Activated T-cell treated with anti-CD3 and anti-CD28 coated beads, Interleukin-2, amount 50 U/mL, for 4 hours (primary cell): Measurements from ENCODE around the gene NFYC. TPM values are rescaled to one million over a fixed set of nuclear protein-coding genes. Genes with fewer than 3 reads are reported as not detected.

Experiments used
- ATAC-seq, 2 donors: fragments of 200-7000 bp; cut with Tn5 transposase; one replicate each; pipeline ENCODE4 v1.10.0; 2021
- DNase-seq: peaks from one replicate; pipeline ENCODE4 v3.0.0-alpha.2; 2020
- H3K27me3 Mint-ChIP-seq: one replicate; pipeline ENCODE4 v1.8.0; 2021; ENCODE audit warnings: low read depth, mixed read lengths
- H3K36me3 Mint-ChIP-seq: one replicate; pipeline ENCODE4 v1.8.0; 2022; ENCODE audit warnings: mixed read lengths; ENCODE audit not compliant: insufficient read depth
- H3K4me1 Mint-ChIP-seq: one replicate; pipeline ENCODE4 v1.8.0; 2021; ENCODE audit warnings: low read depth, mixed read lengths
- H3K4me3 Mint-ChIP-seq: one replicate; pipeline ENCODE4 v1.8.0; 2021; ENCODE audit warnings: mild to moderate bottlenecking, moderate library complexity, mixed read lengths
- H3K9me3 Mint-ChIP-seq: one replicate; pipeline ENCODE4 v1.8.0; 2021; ENCODE audit warnings: mixed read lengths
- total RNA-seq, 3 donors: library from RNA; stranded (reverse); gene quantifications; one replicate each; pipeline ENCODE4 v1.2.1, GENCODE V29; 2021

The NFYC gene
- 10 to 100 TPM; 59.8 to 72.8 (median 67.0) TPM for total RNA-seq

DNA sequence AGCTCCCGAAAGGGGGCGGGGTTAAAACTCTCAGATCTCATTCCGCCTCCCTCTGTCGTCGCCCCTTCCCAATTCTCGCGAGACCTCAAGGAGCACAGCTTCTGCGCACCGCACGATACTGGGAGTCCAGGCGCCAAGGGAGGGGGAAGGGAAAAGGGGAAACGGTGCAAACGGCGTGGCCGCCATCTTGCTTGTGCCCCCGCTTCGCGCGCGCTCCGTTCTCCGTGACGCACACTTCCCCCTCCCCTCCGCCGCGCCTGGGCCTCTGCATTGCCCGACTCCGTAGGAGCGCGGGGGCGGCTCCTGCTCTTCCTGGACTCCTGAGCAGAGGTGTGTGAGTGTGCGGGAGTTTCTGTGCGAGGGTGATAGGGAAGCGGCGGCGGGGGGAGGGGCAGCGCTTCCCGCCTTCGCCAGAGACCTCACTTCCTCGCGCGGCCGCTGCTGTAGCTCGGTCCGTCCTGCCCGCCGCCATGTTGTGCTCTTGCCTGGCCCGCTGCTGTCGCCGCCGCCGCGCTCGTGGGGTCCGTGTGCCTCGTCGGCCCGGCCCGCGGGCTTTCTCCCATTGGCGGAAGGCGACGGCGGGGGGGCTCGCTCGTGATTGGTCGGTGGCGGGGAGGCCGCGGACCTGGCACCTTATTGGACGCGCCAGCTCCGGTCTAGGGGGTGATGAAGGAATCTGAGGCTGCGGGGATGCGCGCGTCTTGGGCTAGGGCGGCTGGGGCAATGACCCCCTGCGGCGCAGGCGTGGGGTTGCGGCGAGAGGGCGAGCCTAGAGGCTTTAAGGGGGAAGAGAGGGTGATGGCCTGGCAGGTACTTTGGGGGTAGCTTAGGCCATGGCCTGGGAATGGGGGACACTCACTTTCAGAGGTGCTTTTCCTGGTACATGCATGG is at the start of gene NFYC:
NFYC (plus strand) TSS at position 167 of the 891 bp plus-strand sequence. CDS start 47,140 bp downstream, outside the sequence.
- Mint-ChIP-seq H3K4me1 (peaks cover 57% of the 10 kb centered on the region), H3K4me3 (peak within 1 kb of the TSS; percentile 90), H3K27me3 (no peaks in the 10 kb centered on the region), H3K36me3 (peaks cover 10% of the 10 kb centered on the region), H3K9me3 (peaks cover under 1% of the 10 kb centered on the region)
- DNase-seq (peak; percentile 92), ATAC-seq (peak; percentile 87 to 89)

DNA sequence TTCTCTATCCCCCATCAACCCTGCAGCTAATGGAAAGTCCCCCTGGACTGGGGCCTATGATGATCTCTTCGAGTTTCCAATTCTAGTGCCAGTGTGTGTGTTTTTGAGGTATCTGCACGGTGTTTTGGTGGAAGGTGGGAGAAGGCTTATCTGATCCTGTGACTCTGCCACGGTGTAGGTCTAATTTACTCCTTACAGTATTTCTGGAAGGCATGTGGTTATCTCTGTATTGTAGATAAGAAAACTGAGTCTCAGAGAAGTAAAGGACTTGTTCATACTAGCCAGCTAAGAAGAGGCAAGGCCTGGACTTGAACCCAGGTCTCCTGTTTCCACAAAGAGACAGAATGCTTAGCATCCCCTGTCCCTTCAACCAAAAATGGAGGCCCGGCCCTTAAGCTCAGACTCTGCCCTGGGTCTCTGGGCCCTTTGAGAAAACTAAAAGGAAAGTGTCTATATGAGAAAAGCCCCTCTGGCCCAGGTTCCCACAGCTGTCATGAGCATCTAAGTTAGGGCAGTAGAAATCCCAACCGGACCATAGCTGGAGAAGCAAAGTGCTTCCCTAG is 46.3 kb upstream of the NFYC start:
- Mint-ChIP-seq H3K4me1 (peaks cover 3% of the 10 kb centered on the region), H3K27me3 (peaks cover 4% of the 10 kb centered on the region), H3K9me3 (no peaks in the 10 kb centered on the region), H3K36me3 (no peaks in the 10 kb centered on the region), H3K4me3 (no peak overlapping the region)
- ATAC-seq: no peak
- DNase-seq: no peak

DNA sequence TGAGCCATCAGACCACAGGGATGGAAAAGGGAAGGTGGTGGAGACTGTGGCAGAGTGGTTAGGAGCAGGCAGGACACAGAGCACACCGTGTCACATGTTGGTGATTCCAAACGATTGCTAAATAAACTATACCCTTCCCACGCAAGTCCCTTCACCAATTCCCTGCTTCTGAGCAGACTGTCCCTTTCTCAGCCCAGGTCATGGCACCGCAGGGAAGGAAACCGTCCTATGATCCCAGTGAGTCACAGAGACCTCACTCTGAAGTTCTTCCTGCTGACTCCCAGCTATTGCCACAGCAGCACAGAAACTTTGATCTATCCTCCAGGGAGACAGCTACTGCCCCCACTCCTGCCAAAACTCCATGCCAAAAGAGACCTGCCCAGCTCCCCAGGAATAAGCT is 45.2 kb upstream of the NFYC start:
- peaks cover 6% of the 10 kb centered on the region for H3K27me3 Mint-ChIP-seq
- peaks cover 3% of the 10 kb centered on the region for H3K4me1 Mint-ChIP-seq
- no peaks in the 10 kb centered on the region for H3K36me3 Mint-ChIP-seq
- no peaks in the 10 kb centered on the region for H3K9me3 Mint-ChIP-seq
- no peak for DNase-seq
- H3K4me3 Mint-ChIP-seq: no peak overlapping the region
- ATAC-seq: no peak

DNA sequence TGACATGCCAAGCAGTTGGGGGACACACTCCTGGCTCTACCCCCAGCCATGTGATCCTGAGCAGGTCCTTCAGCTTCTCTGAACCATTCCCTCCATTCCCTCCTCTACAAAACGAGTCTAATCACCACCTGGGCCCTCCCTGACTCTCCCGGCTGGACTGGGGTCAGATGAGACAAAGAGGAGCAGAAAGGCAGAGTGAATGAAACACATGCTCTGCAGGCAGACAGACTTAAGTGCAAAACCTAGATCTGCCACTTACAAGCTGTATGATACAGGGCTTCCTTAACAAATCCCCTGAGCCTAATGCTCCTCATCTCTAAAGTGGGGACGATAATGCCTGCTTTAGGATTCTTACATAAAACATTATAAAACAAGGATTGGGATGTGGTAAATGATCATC is 43.3 kb upstream of the NFYC start:
- ATAC-seq: no peak

DNA sequence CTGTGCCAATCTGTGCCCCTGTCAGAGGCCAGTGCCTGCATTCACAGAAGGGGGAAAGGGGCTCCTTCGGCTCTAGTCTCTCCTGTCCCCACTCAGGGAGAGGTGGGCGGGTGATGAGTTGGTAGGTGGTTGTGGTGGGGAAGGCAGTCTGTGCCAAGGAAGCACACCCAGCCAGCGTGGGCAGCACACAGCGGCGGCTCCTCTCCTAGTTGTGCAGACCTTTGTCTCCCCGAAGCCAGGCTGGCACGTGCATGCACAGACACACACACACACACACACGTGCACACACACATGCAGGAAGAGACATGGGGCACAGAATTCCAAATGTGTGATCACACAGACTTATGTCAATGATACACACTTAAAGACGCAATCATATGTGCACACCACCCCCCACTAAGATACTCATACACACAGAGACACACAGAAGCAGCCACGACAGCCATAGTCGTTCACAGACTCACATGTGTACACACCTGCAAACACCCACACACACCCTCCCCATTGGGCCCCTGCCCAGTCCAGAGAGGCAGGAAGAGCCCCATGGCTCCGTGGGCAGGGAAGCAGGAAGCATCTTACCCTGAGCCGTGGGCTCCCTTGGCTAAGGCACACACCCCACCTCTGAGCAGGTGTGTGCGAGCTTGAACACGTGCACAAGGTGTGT is 42.4 kb upstream of the NFYC start:
- ATAC-seq: no peak
- H3K4me3 Mint-ChIP-seq: no peak overlapping the region

More for the DNA sequence above, 43.3 kb upstream of the NFYC start:
- no peak overlapping the region for H3K4me3 Mint-ChIP-seq
- H3K27me3 Mint-ChIP-seq: peaks cover 6% of the 10 kb centered on the region
- peaks cover 3% of the 10 kb centered on the region for H3K4me1 Mint-ChIP-seq
- DNase-seq: no peak
- no peaks in the 10 kb centered on the region for H3K36me3 Mint-ChIP-seq
- no peaks in the 10 kb centered on the region for H3K9me3 Mint-ChIP-seq

DNA sequence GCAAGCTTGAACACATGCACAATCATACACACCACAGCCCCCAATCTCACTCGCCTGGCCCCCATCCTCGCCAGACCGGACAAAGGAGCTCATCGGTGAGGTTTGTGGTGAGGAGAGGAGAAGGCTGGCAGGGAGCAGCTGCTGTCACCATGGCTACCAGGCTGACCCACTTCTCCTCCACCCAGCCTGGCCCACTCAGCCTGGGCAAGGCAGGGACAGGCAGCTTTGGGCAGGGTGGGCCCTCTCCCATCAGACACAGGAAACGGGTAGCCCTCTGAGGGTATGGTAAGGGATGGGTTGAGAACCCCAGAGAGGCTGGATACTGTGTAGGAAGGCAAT is 41.9 kb upstream of the NFYC start:
- Mint-ChIP-seq H3K27me3 (peaks cover 11% of the 10 kb centered on the region), H3K4me1 (peaks cover 3% of the 10 kb centered on the region)
- no peak for ATAC-seq

More for the DNA sequence above, 42.4 kb upstream of the NFYC start:
- H3K9me3 Mint-ChIP-seq: no peaks in the 10 kb centered on the region
- no peak for DNase-seq
- H3K27me3 Mint-ChIP-seq: peaks cover 6% of the 10 kb centered on the region
- peaks cover 3% of the 10 kb centered on the region for H3K4me1 Mint-ChIP-seq
- no peaks in the 10 kb centered on the region for H3K36me3 Mint-ChIP-seq

DNA sequence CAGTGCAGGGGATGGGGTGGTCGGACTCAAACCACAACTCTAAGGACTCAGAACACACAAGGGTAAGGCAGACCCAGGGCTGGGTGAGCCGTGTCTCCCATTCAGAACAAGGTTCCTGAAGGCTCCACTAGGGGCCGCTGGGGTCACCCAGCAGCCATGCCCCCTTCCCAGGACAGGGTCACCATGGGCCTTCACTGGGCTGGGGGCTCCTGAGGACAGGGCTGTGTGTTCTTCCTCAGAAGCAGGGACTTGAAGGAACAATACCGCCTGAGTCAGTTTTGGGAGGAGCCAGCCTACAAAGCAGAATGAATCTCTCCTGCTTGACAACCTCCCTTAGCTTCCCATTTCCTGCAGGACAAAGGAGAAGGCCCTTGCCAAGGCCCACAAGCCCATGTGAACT is 41.4 kb upstream of the NFYC start:
- no peak overlapping the region for H3K4me3 Mint-ChIP-seq
- peaks cover 13% of the 10 kb centered on the region for H3K27me3 Mint-ChIP-seq
- DNase-seq (no peak), ATAC-seq (peak; percentile 43 to 65)
- H3K9me3 Mint-ChIP-seq: no peaks in the 10 kb centered on the region
- H3K36me3 Mint-ChIP-seq: no peaks in the 10 kb centered on the region
- peaks cover 3% of the 10 kb centered on the region for H3K4me1 Mint-ChIP-seq

More for the DNA sequence above, 41.9 kb upstream of the NFYC start:
- H3K9me3 Mint-ChIP-seq: no peaks in the 10 kb centered on the region
- no peaks in the 10 kb centered on the region for H3K36me3 Mint-ChIP-seq
- DNase-seq: no peak
- H3K4me3 Mint-ChIP-seq: no peak overlapping the region

DNA sequence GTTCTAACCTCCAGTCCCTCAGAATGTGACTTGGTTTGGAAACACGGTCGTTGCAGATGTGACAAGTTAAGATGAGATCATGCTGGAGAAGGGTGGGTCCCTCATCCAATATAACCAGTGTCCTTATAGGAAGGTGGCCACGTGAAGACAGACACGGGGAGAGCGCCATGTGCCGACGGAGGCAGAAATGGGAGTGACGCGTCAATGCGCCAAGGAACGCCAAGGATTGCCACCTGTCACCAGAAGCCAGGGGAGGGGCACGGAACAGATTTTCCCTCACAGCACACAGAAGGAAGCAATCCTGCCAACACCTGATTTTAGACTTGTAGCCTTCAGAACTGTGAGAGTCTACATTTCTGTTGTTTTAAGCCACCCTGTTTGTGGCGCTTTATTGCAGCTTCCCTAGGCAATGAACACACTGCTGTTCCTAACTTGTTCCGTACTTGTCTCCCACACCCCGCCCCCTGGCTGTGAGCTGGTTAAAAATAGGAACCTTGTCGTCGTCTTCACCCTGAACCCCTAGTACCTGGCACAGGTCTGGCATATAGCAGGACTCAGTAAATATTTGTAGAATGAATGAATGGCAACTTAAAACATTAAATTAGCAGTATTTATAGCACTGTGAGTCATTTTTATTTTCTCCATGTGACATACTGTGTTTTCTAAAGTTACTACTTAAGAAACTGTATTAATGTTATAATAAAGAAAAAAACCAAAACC is 40.2 kb upstream of the NFYC start:
- ATAC-seq (no peak), DNase-seq (no peak)
- Mint-ChIP-seq H3K27me3 (peaks cover 13% of the 10 kb centered on the region), H3K4me1 (peaks cover 3% of the 10 kb centered on the region), H3K9me3 (no peaks in the 10 kb centered on the region), H3K4me3 (no peak overlapping the region), H3K36me3 (no peaks in the 10 kb centered on the region)

DNA sequence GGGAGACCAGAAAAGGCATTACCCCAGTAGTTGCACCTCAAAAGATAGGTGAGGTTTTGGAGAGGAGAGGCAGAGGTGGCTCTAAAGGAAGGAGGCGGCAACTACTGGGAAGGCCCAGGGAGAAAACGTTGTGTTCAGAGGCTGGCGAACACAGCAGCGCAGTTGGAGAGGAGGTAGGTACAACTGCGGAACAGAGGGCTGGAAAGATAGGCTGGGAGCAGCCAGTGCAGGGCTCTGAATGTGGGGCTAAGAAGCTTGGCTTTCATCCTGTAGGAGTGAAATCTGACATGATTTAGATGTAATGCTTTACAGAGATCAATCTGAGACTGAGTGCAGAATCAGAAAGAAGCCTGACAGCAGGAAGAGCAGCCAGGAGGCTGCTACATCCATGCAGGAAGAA is 39.0 kb upstream of the NFYC start:
- ATAC-seq (no peak), DNase-seq (no peak)
- Mint-ChIP-seq H3K4me3 (no peak overlapping the region), H3K36me3 (no peaks in the 10 kb centered on the region), H3K9me3 (no peaks in the 10 kb centered on the region), H3K4me1 (peaks cover 3% of the 10 kb centered on the region), H3K27me3 (peaks cover 13% of the 10 kb centered on the region)

DNA sequence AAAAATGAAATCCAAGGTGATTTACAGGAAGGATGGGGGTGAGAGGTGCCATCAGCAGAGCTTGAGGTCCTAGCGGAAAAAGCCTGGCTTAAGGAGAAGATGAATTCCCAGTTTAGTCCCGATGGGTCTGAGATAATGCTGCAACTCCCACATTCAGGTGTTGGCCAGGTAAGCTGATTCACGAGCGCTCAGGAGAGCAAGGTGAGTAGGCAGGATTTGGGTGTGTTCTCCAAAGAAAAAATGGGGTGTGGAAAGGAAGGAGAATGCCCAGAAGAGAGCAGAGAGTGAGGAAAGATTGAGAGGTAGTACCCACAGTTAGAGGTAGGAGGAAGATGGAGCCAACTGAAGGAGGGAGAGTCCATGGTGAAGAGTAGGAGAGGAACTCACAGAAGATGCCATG is 38.5 kb upstream of the NFYC start:
- Mint-ChIP-seq H3K9me3 (no peaks in the 10 kb centered on the region), H3K36me3 (no peaks in the 10 kb centered on the region), H3K27me3 (peaks cover 12% of the 10 kb centered on the region), H3K4me3 (no peak overlapping the region), H3K4me1 (peaks cover 3% of the 10 kb centered on the region)
- DNase-seq (no peak), ATAC-seq (no peak)

DNA sequence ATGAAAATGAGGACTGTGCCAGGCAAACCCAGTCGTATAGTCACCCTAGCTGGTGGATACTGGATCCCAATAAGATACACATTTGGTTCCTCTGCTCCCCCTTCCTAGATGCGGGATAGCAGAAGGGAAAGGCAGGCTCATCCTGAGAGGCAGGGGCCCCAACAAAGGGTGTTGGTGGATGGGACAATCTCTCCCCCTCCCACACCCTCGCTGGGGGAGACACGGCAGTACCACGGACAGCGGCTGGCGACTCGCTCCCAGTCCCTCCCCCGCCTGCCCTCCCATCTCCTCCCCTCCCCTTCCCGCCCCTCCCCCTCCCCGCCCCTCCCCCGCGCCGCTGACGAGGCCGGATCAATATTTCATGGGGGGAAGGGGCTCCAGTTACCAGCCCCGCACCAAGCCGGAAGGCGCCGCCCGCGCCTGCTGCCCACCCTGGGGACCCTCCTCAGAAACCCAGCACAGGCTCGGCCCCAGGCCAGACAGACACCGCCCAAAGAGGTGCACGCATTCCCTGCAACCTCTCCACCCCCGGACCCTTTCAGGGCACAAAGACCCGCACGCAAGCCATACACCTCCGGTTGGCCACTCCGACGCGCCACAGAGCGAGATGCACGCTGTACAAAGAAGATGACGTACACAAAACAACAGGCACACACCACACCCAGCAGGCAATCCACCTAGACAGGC is 37.5 kb upstream of the NFYC start:
- H3K27me3 Mint-ChIP-seq: peaks cover 11% of the 10 kb centered on the region
- no peak for DNase-seq
- H3K4me1 Mint-ChIP-seq: peaks cover 3% of the 10 kb centered on the region
- no peak for ATAC-seq
- no peaks in the 10 kb centered on the region for H3K9me3 Mint-ChIP-seq
- no peak overlapping the region for H3K4me3 Mint-ChIP-seq
- no peaks in the 10 kb centered on the region for H3K36me3 Mint-ChIP-seq

DNA sequence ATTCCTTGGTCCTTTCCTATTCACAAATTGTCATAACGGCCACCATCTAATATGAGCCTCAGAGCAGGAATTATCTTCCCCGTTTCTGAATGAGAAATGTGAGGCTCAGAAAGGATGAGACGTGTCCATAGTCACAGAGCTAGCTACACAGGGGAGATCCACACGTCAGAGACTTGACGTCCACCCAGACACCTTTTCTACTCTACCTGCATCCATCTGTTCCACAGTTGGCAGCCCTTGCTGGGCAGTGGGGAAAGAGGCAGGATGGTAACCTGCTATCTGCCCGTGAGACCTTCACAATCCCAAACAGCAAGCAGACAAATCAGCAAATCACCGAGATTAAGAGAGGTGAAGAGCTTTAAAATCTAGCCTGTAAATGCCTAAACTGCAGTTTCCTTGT is 34.5 kb upstream of the NFYC start:
- Mint-ChIP-seq H3K36me3 (no peaks in the 10 kb centered on the region), H3K4me1 (no peaks in the 10 kb centered on the region), H3K9me3 (no peaks in the 10 kb centered on the region), H3K27me3 (peaks cover 7% of the 10 kb centered on the region), H3K4me3 (no peak overlapping the region)
- DNase-seq (no peak), ATAC-seq (no peak)

DNA sequence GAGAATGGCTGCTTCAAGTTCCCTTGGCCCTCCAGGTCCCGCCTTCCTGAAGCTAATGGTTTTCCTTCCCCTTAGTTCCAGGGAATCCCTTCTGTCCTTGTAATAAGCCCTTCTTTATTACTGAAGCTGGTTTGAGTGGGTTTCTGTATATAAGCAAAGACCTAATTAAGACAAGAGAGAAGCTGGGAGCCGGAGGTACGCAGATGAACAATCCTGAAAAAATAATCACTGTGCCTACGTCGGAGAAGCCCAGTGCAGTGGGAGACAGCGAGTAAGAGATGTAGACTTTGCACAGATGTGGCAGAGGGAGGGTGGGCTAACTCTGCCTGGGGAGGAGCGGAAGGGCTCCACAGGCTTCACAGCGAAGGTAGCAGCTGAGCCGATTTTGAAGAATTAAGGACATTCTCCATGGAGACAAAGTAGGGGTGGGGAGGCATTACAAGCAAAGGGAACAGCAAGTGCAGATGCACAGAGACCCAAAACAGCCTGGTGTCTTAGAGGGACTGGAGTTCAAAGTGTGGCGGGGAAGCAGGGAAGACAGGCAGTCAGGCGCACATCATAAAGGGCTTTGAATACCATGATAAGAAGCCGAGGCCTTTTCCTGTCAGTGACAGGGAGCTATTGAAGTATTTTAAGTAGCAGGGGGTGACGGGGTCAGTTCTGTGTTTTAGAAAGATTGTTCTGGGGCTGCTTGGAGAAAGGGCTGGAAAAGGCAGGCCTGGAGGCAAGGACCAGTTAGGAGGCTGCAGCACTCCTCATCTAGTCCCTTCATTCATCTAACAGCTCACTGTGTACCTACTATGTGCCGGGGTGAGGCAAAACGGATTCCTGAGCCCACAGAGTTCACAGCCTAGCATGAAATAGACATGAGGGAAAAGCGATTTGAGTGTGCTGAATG is 32.5 kb upstream of the NFYC start:
- peaks cover 7% of the 10 kb centered on the region for H3K27me3 Mint-ChIP-seq
- no peak for ATAC-seq
- H3K36me3 Mint-ChIP-seq: no peaks in the 10 kb centered on the region
- DNase-seq: no peak
- H3K9me3 Mint-ChIP-seq: no peaks in the 10 kb centered on the region
- peaks cover 12% of the 10 kb centered on the region for H3K4me1 Mint-ChIP-seq
- H3K4me3 Mint-ChIP-seq: no peak overlapping the region
